ENCODE results near the gene LPP.

The LPP gene

DNA sequence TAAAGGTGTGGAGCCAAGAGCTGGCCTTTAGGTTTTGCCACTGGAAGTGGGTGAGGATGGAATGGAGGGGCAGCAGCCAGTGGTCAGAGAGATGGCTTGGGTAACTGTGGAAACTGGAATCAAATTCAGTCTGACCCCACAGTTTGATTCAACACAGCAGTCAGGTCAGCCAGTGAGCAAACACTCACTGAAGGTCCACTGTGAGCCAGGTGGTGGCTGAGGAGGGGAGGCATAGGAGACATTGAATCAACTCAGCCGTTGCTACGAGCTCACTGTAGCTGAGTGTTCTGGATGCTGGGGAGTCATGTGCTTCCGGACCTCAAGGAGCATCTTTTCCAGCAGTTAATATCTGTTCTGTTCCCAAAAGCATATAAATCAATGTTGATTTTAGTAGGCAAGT lies 37.5 kb downstream of the LPP start:
- Histone ChIP-seq H3K9me3 (no peaks in the 10 kb centered on the region), H3K4me3 (ENCODE audit: low read depth, low read length) (no peak overlapping the region), H3K27me3 (no peaks in the 10 kb centered on the region), H3K4me1 (no peaks in the 10 kb centered on the region), H3K36me3 (no peaks in the 10 kb centered on the region)
- TF ChIP-seq, protein P1, sequence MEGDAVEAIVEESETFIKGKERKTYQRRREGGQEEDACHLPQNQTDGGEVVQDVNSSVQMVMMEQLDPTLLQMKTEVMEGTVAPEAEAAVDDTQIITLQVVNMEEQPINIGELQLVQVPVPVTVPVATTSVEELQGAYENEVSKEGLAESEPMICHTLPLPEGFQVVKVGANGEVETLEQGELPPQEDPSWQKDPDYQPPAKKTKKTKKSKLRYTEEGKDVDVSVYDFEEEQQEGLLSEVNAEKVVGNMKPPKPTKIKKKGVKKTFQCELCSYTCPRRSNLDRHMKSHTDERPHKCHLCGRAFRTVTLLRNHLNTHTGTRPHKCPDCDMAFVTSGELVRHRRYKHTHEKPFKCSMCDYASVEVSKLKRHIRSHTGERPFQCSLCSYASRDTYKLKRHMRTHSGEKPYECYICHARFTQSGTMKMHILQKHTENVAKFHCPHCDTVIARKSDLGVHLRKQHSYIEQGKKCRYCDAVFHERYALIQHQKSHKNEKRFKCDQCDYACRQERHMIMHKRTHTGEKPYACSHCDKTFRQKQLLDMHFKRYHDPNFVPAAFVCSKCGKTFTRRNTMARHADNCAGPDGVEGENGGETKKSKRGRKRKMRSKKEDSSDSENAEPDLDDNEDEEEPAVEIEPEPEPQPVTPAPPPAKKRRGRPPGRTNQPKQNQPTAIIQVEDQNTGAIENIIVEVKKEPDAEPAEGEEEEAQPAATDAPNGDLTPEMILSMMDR (IDR thresholded peaks at IDR 0.05; ENCODE audit: low read depth, low read length): no peak
- DNase-seq: no peak

- Histone ChIP-seq H3K9me3 (no peaks in the 10 kb centered on the region), H3K4me3 (ENCODE audit: low read depth, low read length) (no peak overlapping the region), H3K36me3 (no peaks in the 10 kb centered on the region), H3K27me3 (no peaks in the 10 kb centered on the region), H3K4me1 (no peaks in the 10 kb centered on the region)
- no peak for DNase-seq
- TF ChIP-seq, protein P1 (IDR thresholded peaks at IDR 0.05; ENCODE audit: low read depth, low read length): no peak
Measured at GRCh38 chr3:188192034-188192433, 38.1 kb downstream of the LPP start.

GRCh38 chr3:188194332-188194731 lies 40.4 kb downstream of the LPP start:
- no peak for DNase-seq
- H3K4me3 ChIP-seq (ENCODE audit: low read depth, low read length): no peak overlapping the region
- no peaks in the 10 kb centered on the region for H3K27me3 ChIP-seq
- no peaks in the 10 kb centered on the region for H3K9me3 ChIP-seq
- no peaks in the 10 kb centered on the region for H3K36me3 ChIP-seq
- TF ChIP-seq, protein P1 (IDR thresholded peaks at IDR 0.05; ENCODE audit: low read depth, low read length): no peak
- peaks cover 3% of the 10 kb centered on the region; the same call in 1 of the 2 replicates for H3K4me1 ChIP-seq

DNA sequence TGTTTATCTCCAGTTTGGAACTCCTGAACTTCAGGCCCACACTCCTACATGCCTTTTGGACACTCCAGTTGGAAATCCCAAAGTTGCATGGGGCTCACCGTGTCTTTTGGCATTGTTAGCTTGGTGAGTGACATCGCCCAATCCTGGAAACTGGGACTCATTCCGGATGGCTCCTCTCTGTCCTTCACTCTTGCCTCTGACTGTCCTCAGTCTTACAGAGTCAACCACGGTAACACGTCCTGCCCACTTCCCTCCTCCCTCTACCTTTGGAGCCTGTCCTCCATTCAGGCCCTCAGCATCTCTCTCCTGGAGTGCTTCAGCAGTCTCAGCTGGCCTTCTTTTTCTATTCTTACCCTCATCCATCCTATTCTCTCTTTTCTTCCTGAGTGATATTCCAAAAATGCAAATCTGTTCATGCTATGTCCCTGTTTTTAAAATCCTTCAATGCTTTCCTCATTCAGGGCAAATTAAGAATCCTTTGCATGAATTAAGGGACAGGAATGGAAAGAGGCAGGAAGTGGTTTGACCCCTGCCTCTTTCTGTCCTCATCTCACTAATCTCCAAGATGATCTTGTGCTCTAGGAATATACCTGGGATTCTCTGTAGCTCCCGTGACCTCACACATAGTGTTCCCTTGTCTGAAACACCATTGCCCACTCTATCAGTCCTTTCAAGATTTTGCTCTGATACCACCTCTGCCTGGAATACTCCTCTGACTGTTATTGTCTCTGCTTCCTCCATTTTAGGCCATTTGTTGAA lies 42.5 kb downstream of the LPP start:
- Histone ChIP-seq H3K4me1 (peaks cover 3% of the 10 kb centered on the region; the same call in 1 of the 2 replicates), H3K9me3 (no peaks in the 10 kb centered on the region), H3K36me3 (no peaks in the 10 kb centered on the region), H3K4me3 (ENCODE audit: low read depth, low read length) (no peak overlapping the region), H3K27me3 (no peaks in the 10 kb centered on the region)
- TF ChIP-seq, protein P1 (IDR thresholded peaks at IDR 0.05; ENCODE audit: low read depth, low read length): no peak
- DNase-seq: no peak

DNA sequence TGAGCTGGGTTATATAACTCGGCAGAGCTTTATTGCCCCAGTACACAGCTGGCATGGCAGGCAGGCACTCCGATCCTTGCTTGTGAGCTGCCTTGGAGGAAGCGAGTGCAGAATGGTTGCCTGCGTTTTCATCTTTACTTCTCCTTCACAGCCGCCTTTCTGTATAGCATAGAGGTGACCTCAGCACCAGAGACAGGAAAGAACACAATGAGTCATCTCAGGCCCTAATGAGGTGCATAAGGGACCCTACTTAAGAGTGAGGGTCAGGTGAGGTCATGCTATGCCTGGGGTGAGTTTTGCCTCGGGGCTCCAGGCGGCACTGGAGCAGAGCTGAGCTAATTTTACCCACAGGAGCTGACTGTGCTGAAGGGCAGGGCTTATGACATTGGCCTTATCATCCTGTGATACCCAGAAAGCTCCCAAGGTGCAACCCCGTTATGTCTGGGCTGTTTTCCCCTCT lies 43.5 kb downstream of the LPP start:
- Histone ChIP-seq H3K27me3 (no peaks in the 10 kb centered on the region), H3K4me1 (peaks cover 3% of the 10 kb centered on the region; the same call in 1 of the 2 replicates), H3K9me3 (no peaks in the 10 kb centered on the region), H3K36me3 (no peaks in the 10 kb centered on the region), H3K4me3 (ENCODE audit: low read depth, low read length) (no peak overlapping the region)
- TF ChIP-seq, protein P1 (IDR thresholded peaks at IDR 0.05; ENCODE audit: low read depth, low read length): no peak
- DNase-seq: peak; percentile 46

- Histone ChIP-seq H3K4me1 (peaks cover 3% of the 10 kb centered on the region; the same call in 1 of the 2 replicates), H3K4me3 (ENCODE audit: low read depth, low read length) (no peak overlapping the region), H3K27me3 (no peaks in the 10 kb centered on the region), H3K9me3 (no peaks in the 10 kb centered on the region), H3K36me3 (no peaks in the 10 kb centered on the region)
- TF ChIP-seq, protein P1 (IDR thresholded peaks at IDR 0.05; ENCODE audit: low read depth, low read length): no peak
- DNase-seq: no peak
Measured at GRCh38 chr3:188198001-188198400, 44.0 kb downstream of the LPP start.

Measured in BE2C (cell line).